CD14-positive monocyte (primary cell): ENCODE measurements around the gene YIPF4. TPM values are rescaled to one million over a fixed set of nuclear protein-coding genes. Genes with fewer than 3 reads are reported as not detected.
"Not testable (repeated sequence)": the region's sequence is repeated elsewhere in the genome, so short reads cannot be mapped to it uniquely, and the experiment has no call there.

Experiments
- DNase-seq, 3 donors: peaks; one replicate each; pipeline ENCODE4 v3.0.0-alpha.2; 2011 to 2022
- H2AFZ ChIP-seq: 2 replicates; pipeline ENCODE4 v1.6.0; 2012; ENCODE audit warnings: mild to moderate bottlenecking, low read depth, low read length, inconsistent platforms; ENCODE audit not compliant: insufficient read depth, poor library complexity, severe bottlenecking
- H3K27ac ChIP-seq, 2 donors: 1 replicate in 1 of 2; 2 replicates in 1 of 2; pipeline ENCODE4 v1.5.1; 2012 to 2013; ENCODE audit warnings: low read length in 2 of 2, control low read depth in 1 of 2, inconsistent platforms in 1 of 2, low read depth in 1 of 2, mild to moderate bottlenecking in 1 of 2
- H3K27me3 ChIP-seq, 2 donors: one replicate each; pipeline versions ENCODE4 v1.6.0 to v1.6.1; 2011 to 2013; ENCODE audit warnings: low read length in 2 of 2; ENCODE audit not compliant: control insufficient read depth in 2 of 2, insufficient read depth in 2 of 2
- H3K36me3 ChIP-seq, 2 donors: replicated peaks in 1 of 2; 1 replicate in 1 of 2; 2 replicates in 1 of 2; pipeline versions ENCODE4 v1.5.1 to v1.6.1; 2012 to 2013; ENCODE audit warnings: low read length in 2 of 2, control low read depth in 1 of 2, inconsistent platforms in 1 of 2, mild to moderate bottlenecking in 1 of 2; ENCODE audit not compliant: insufficient read depth in 2 of 2, control insufficient read depth in 1 of 2
- H3K4me1 ChIP-seq, 2 donors: 1 replicate in 1 of 2; 2 replicates in 1 of 2; pipeline versions ENCODE4 v1.5.1 to v1.6.1; 2012 to 2013; ENCODE audit warnings: low read length in 2 of 2, control low read depth in 1 of 2, inconsistent platforms in 1 of 2, mild to moderate bottlenecking in 1 of 2, moderate library complexity in 1 of 2; ENCODE audit not compliant: insufficient read depth in 2 of 2, control insufficient read depth in 1 of 2
- H3K4me2 ChIP-seq: replicated peaks from 2 replicates; pipeline ENCODE3; 2012; ENCODE audit warnings: low read length, moderate library complexity, mild to moderate bottlenecking; ENCODE audit not compliant: poor library complexity, severe bottlenecking; ENCODE audit errors: extremely low read depth
- H3K4me3 ChIP-seq, 3 experiments: fragments of 200-600 bp in 1 of 3; sonication (generic) in 1 of 3; replicated peaks in 1 of 3; 1 replicate in 2 of 3; 2 replicates in 1 of 3; pipeline ENCODE4 v1.5.1; 2011 to 2013; ENCODE audit warnings: low read length in 3 of 3, mild to moderate bottlenecking in 3 of 3, control low read depth in 2 of 3, low read depth in 2 of 3, inconsistent platforms in 1 of 3, moderate library complexity in 1 of 3
- H3K79me2 ChIP-seq: 2 replicates; pipeline ENCODE4 v1.6.0; 2012; ENCODE audit warnings: mild to moderate bottlenecking, control low read depth, inconsistent platforms, low read length, moderate library complexity; ENCODE audit not compliant: insufficient read depth
- H3K9ac ChIP-seq: 2 replicates; pipeline ENCODE4 v1.6.0; 2017; ENCODE audit warnings: low read length, mild to moderate bottlenecking; ENCODE audit not compliant: insufficient read depth, poor library complexity, severe bottlenecking
- H3K9me3 ChIP-seq, 2 donors: replicated peaks in 1 of 2; 1 replicate in 1 of 2; 2 replicates in 1 of 2; pipeline versions ENCODE4 v1.5.1 to v1.6.1; 2012 to 2013; ENCODE audit warnings: low read length in 2 of 2, control low read depth in 1 of 2; ENCODE audit not compliant: control insufficient read depth in 1 of 2, insufficient read depth in 1 of 2
- H4K20me1 ChIP-seq: 2 replicates; pipeline ENCODE4 v1.6.0; 2012; ENCODE audit warnings: mild to moderate bottlenecking, low read length, control low read depth, moderate library complexity; ENCODE audit not compliant: insufficient read depth
- H3K27ac Mint-ChIP-seq, 7 donors: one replicate each; pipeline ENCODE4 v1.8.0; 2020; ENCODE audit warnings: mild to moderate bottlenecking in 7 of 7, mixed read lengths in 7 of 7, moderate library complexity in 6 of 7, inconsistent platforms in 2 of 7
- H3K27me3 Mint-ChIP-seq, 3 donors: one replicate each; pipeline ENCODE4 v1.8.0; 2021 to 2022; ENCODE audit warnings: low read depth in 3 of 3, mild to moderate bottlenecking in 3 of 3, mixed read lengths in 3 of 3, moderate library complexity in 3 of 3, inconsistent platforms in 1 of 3
- H3K36me3 Mint-ChIP-seq, 2 donors: one replicate each; pipeline ENCODE4 v1.8.0; 2020; ENCODE audit warnings: mixed read lengths in 2 of 2, inconsistent platforms in 1 of 2, mild to moderate bottlenecking in 1 of 2
- H3K4me1 Mint-ChIP-seq: one replicate; pipeline ENCODE4 v1.8.0; 2020; ENCODE audit warnings: mild to moderate bottlenecking, mixed read lengths
- H3K4me3 Mint-ChIP-seq, 2 donors: one replicate each; pipeline ENCODE4 v1.8.0; 2020; ENCODE audit warnings: mild to moderate bottlenecking in 2 of 2, mixed read lengths in 2 of 2, moderate library complexity in 1 of 2
- H3K9me3 Mint-ChIP-seq, 7 donors: one replicate each; pipeline ENCODE4 v1.8.0; 2020 to 2022; ENCODE audit warnings: mixed read lengths in 7 of 7, mild to moderate bottlenecking in 6 of 7, moderate library complexity in 6 of 7, inconsistent platforms in 2 of 7
- CTCF ChIP-seq: fragments of 200-600 bp; IDR thresholded peaks from one replicate; pipeline ENCODE4 v1.8.0; 2022; ENCODE audit warnings: antibody characterized with exemption, mild to moderate bottlenecking
- WGBS: methylation state at CpG from one replicate; pipeline ENCODE4 v1.1.5; 2013; ENCODE audit warnings: missing lambda C conversion rate; ENCODE audit not compliant: insufficient coverage; 5-methylcytosine and 5-hydroxymethylcytosine counted together
- intact Hi-C, 2 donors: fragments of 100-400 bp; cut with micrococcal nuclease; formaldehyde crosslinking; loops; one replicate each; pipeline versions ENCODE4 v1.15.0 to v1.15.1; 2023
- polyA plus RNA-seq, 3 donors: library from polyadenylated mRNA; depleted of rRNA in 1 of 3; unstranded in 2 of 3; stranded (reverse) in 1 of 3; fragments of 300-500 nt in 2 of 3; fragments of >200 nt in 1 of 3; fragmentation: Illumina TruSeq in 2 of 3; gene quantifications; 1 replicate in 2 of 3; 2 replicates in 1 of 3; pipeline ENCODE4 v1.2.3, GENCODE V29; 2012 to 2021

Gene YIPF4
- polyA plus RNA-seq, 3 donors: 1.5 to 25.7 (median 20.0) TPM

GRCh38 chr2:32314886-32315285 is 37.2 kb downstream of the YIPF4 start:
- Histone ChIP-seq H4K20me1 (no peaks in the 10 kb centered on the region), H3K27me3 (no peaks in the 10 kb centered on the region), H3K9ac (no peak overlapping the region), H3K4me3 (no peak overlapping the region), H3K36me3 (peaks cover 16 to 27% of the 10 kb centered on the region in 2 donors), H3K9me3 (no peaks in the 10 kb centered on the region), H3K4me1 (no peaks in the 10 kb centered on the region), H2AFZ (no peak overlapping the region), H3K79me2 (no peaks in the 10 kb centered on the region), H3K4me2 (no peak overlapping the region), H3K27ac (no peak overlapping the region)
- no peak for DNase-seq
- Mint-ChIP-seq H3K4me1 (no peaks in the 10 kb centered on the region), H3K9me3 (peaks cover 0 to 4% (median 0%) of the 10 kb centered on the region in 7 donors), H3K27ac (no peak overlapping the region), H3K4me3 (no peak overlapping the region), H3K36me3 (peaks cover 10 to 38% of the 10 kb centered on the region in 2 donors), H3K27me3 (peaks cover 0 to 2% (median 2%) of the 10 kb centered on the region in 3 donors)
- no CpG with 5 or more reads among the region's 1 CpG for WGBS
- TF ChIP-seq CTCF: no peak
- intact Hi-C loops: no loop called here

- WGBS: no CpG with 5 or more reads among the region's 1 CpG
- H4K20me1 ChIP-seq, DNase-seq, H3K4me3 ChIP-seq, H3K27me3 Mint-ChIP-seq, H3K36me3 ChIP-seq, H3K4me2 ChIP-seq, H3K9ac ChIP-seq, H3K4me3 Mint-ChIP-seq, H2AFZ ChIP-seq, H3K79me2 ChIP-seq, H3K4me1 ChIP-seq, H3K9me3 ChIP-seq, intact Hi-C loops, H3K27ac ChIP-seq, H3K27ac Mint-ChIP-seq, H3K9me3 Mint-ChIP-seq, H3K4me1 Mint-ChIP-seq, H3K27me3 ChIP-seq: not testable (repeated sequence)
- peaks cover 10 to 11% of the 10 kb centered on the region in 2 donors for H3K36me3 Mint-ChIP-seq
These were observed 51.0 kb downstream of the YIPF4 start for GRCh38 chr2:32328679-32329078.

- H3K79me2 ChIP-seq, H3K4me3 Mint-ChIP-seq, H3K27me3 Mint-ChIP-seq, H3K9ac ChIP-seq, H3K36me3 ChIP-seq, H3K9me3 Mint-ChIP-seq, H3K4me3 ChIP-seq, H3K27ac ChIP-seq, H3K4me1 ChIP-seq, H3K27me3 ChIP-seq, H4K20me1 ChIP-seq, H2AFZ ChIP-seq, H3K9me3 ChIP-seq, H3K4me2 ChIP-seq, intact Hi-C loops, DNase-seq, H3K4me1 Mint-ChIP-seq: not testable (repeated sequence)
- WGBS: 100% methylated on average over 3 of the region's 14 CpGs
- H3K36me3 Mint-ChIP-seq: peaks cover 10 to 15% of the 10 kb centered on the region in 2 donors
- H3K27ac Mint-ChIP-seq: peak overlapping the region in 1 of 7 donors; percentile 63
These were observed 51.7 kb downstream of the YIPF4 start for GRCh38 chr2:32329180-32329980.
